GM18517 (cell line): Measurements from ENCODE around the gene WSCD2.

ENCODE experiments used
- ATAC-seq: cut with Tn5 transposase; IDR thresholded peaks from one replicate; pipeline ENCODE4 v1.9.1; 2021; ENCODE audit warnings: mild to moderate bottlenecking, moderate library complexity; ENCODE audit not compliant: unreplicated experiment

The WSCD2 gene

GRCh38 chr12:108129017-108129812 is at the start of gene WSCD2:
Gene WSCD2, plus strand, starts transcription at chr12:108129288. Its CDS starts 66,545 bp downstream, at chr12:108195833.
- ATAC-seq, result no peak

- no peak for ATAC-seq
Measured at GRCh38 chr12:108079721-108080120, 49.4 kb upstream of the WSCD2 start.

GRCh38 chr12:108080363-108080762 is 48.7 kb upstream of the WSCD2 start:
- ATAC-seq, result no peak

GRCh38 chr12:108082485-108082884 is 46.6 kb upstream of the WSCD2 start:
- ATAC-seq, result no peak

- no peak for ATAC-seq
Measured at GRCh38 chr12:108087900-108088299, 41.2 kb upstream of the WSCD2 start.

GRCh38 chr12:108090107-108090899 is 38.8 kb upstream of the WSCD2 start:
- ATAC-seq, result no peak

GRCh38 chr12:108090932-108091678 is 38.0 kb upstream of the WSCD2 start:
- no peak for ATAC-seq

- ATAC-seq, result no peak
Measured at GRCh38 chr12:108091679-108092051, 37.4 kb upstream of the WSCD2 start.

GRCh38 chr12:108093209-108093608 is 35.9 kb upstream of the WSCD2 start:
- ATAC-seq, result no peak

- no peak for ATAC-seq
Measured at GRCh38 chr12:108094056-108094649, 34.9 kb upstream of the WSCD2 start.

- no peak for ATAC-seq
Measured at GRCh38 chr12:108097160-108097911, 31.8 kb upstream of the WSCD2 start.

GRCh38 chr12:108098374-108098773 is 30.7 kb upstream of the WSCD2 start:
- ATAC-seq, result no peak

- ATAC-seq, result no peak
Measured at GRCh38 chr12:108099073-108099472, 30.0 kb upstream of the WSCD2 start.

- ATAC-seq, result no peak
Measured at GRCh38 chr12:108099778-108100489, 29.2 kb upstream of the WSCD2 start.

GRCh38 chr12:108101605-108102175 is 27.4 kb upstream of the WSCD2 start:
- no peak for ATAC-seq

GRCh38 chr12:108102363-108102762 is 26.7 kb upstream of the WSCD2 start:
- ATAC-seq, result no peak

GRCh38 chr12:108103087-108103486 is 26.0 kb upstream of the WSCD2 start:
- no peak for ATAC-seq

- no peak for ATAC-seq
Measured at GRCh38 chr12:108103517-108103916, 25.6 kb upstream of the WSCD2 start.

- no peak for ATAC-seq
Measured at GRCh38 chr12:108104657-108105056, 24.4 kb upstream of the WSCD2 start.
